Fibroblast of skin of scalp (primary cell): Measurements from ENCODE around the gene CBX1.
"Not testable (repeated sequence)": the region's sequence is repeated elsewhere in the genome, so short reads cannot be mapped to it uniquely, and the experiment has no call there.

Experiments used
- DNase-seq: peaks from one replicate; pipeline ENCODE4 v3.0.0-alpha.2; 2013

The CBX1 gene

GRCh38 chr17:48051706-48052486 is 49.4 kb downstream of the CBX1 start:
- peak; percentile 89 for DNase-seq

- no peak for DNase-seq
These were observed 50.0 kb downstream of the CBX1 start for GRCh38 chr17:48051283-48051682.

GRCh38 chr17:48048384-48049126 is 52.7 kb downstream of the CBX1 start:
- DNase-seq = peak; percentile 91

- DNase-seq = peak; percentile 100
These were observed 53.4 kb downstream of the CBX1 start, which contains the start of gene NFE2L1 for GRCh38 chr17:48047741-48048383. Gene NFE2L1 (plus strand): TSS chr17:48048359. CDS start chr17:48051119, 2,760 bp downstream.

- no peak for DNase-seq
These were observed 54.1 kb downstream of the CBX1 start for GRCh38 chr17:48047113-48047740.

- no peak for DNase-seq
These were observed 55.0 kb downstream of the CBX1 start for GRCh38 chr17:48046296-48046695.

- DNase-seq = peak; percentile 56
These were observed 55.8 kb downstream of the CBX1 start for GRCh38 chr17:48045316-48046001.

GRCh38 chr17:48044851-48045250 is 56.4 kb downstream of the CBX1 start:
- no peak for DNase-seq

- DNase-seq = peak; percentile 44
These were observed 58.1 kb downstream of the CBX1 start for GRCh38 chr17:48043176-48043575.

- no peak for DNase-seq
These were observed 62.6 kb downstream of the CBX1 start for GRCh38 chr17:48038687-48039086.

GRCh38 chr17:48037838-48038323 is 63.4 kb downstream of the CBX1 start:
- no peak for DNase-seq

- DNase-seq = peak; percentile 75
These were observed 64.0 kb downstream of the CBX1 start, which contains the start of gene COPZ2 for GRCh38 chr17:48037036-48037837. Gene COPZ2 (minus strand): TSS chr17:48037797. CDS start chr17:48037777, 20 bp downstream.

- no peak for DNase-seq
These were observed 64.6 kb downstream of the CBX1 start for GRCh38 chr17:48036693-48037035.

GRCh38 chr17:48034734-48035133 is 66.5 kb downstream of the CBX1 start:
- not testable (repeated sequence) for DNase-seq

GRCh38 chr17:48031966-48032365 is 69.3 kb downstream of the CBX1 start:
- no peak for DNase-seq

GRCh38 chr17:48030531-48030930 is 70.7 kb downstream of the CBX1 start:
- peak; percentile 54 for DNase-seq

GRCh38 chr17:48028736-48029135 is 72.5 kb downstream of the CBX1 start:
- DNase-seq = no peak

- DNase-seq = no peak
These were observed 73.8 kb downstream of the CBX1 start for GRCh38 chr17:48027322-48027981.

- DNase-seq = peak; percentile 92
These were observed 74.6 kb downstream of the CBX1 start for GRCh38 chr17:48026502-48027321.
